CD8-positive, alpha-beta memory T cell (primary cell): ENCODE results near the gene SGIP1. TPM values are rescaled to one million over a fixed set of nuclear protein-coding genes. Genes with fewer than 3 reads are reported as not detected.

Source experiments
- CTCF ChIA-PET: fragments of 350-600 bp; sonication (Branson Sonifier 250); formaldehyde crosslinking; loops from one replicate; lab custom pipeline; 2021; ENCODE audit warnings: antibody characterized with exemption; lab: Charles Lee
- POLR2A ChIA-PET: fragments of 350-600 bp; sonication (Branson Sonifier 250); formaldehyde crosslinking; loops from one replicate; lab custom pipeline; 2021; ENCODE audit warnings: antibody characterized with exemption; lab: Charles Lee
- DNase-seq, 5 donors: peaks; one replicate each; pipeline versions ENCODE4 v3.0.0 to v3.0.0-alpha.2; 2020 to 2022; ENCODE audit warnings: mixed read lengths in 1 of 5
- H3K27ac ChIP-seq: one replicate; pipeline ENCODE4 v1.7.0; 2013; ENCODE audit warnings: low read depth, mild to moderate bottlenecking, low read length, moderate library complexity
- H3K27me3 ChIP-seq: 2 replicates; pipeline ENCODE4 v1.7.0; 2013; ENCODE audit warnings: low read length, mild to moderate bottlenecking; ENCODE audit not compliant: insufficient read depth, poor library complexity, severe bottlenecking
- H3K36me3 ChIP-seq: 2 replicates; pipeline ENCODE4 v1.7.0; 2013; ENCODE audit warnings: mild to moderate bottlenecking, low read length, moderate library complexity; ENCODE audit not compliant: insufficient read depth
- H3K4me1 ChIP-seq: 2 replicates; pipeline ENCODE4 v1.7.0; 2013; ENCODE audit warnings: mild to moderate bottlenecking, low read length, moderate library complexity; ENCODE audit not compliant: insufficient read depth
- H3K4me3 ChIP-seq: 2 replicates; pipeline ENCODE4 v1.7.0; 2013; ENCODE audit warnings: mild to moderate bottlenecking, low read length
- H3K9me3 ChIP-seq: 2 replicates; pipeline ENCODE4 v1.7.0; 2013; ENCODE audit warnings: mild to moderate bottlenecking, low read length
- H3K27ac Mint-ChIP-seq, 8 donors: one replicate each; pipeline ENCODE4 v1.8.0; 2020 to 2021; ENCODE audit warnings: mixed read lengths in 8 of 8, mild to moderate bottlenecking in 6 of 8, inconsistent platforms in 3 of 8, moderate library complexity in 3 of 8
- H3K27me3 Mint-ChIP-seq, 2 donors: one replicate each; pipeline ENCODE4 v1.8.0; 2020 to 2021; ENCODE audit warnings: mixed read lengths in 2 of 2, mild to moderate bottlenecking in 1 of 2, moderate library complexity in 1 of 2
- H3K36me3 Mint-ChIP-seq, 3 donors: one replicate each; pipeline ENCODE4 v1.8.0; 2020 to 2021; ENCODE audit warnings: mixed read lengths in 3 of 3, inconsistent platforms in 1 of 3, mild to moderate bottlenecking in 1 of 3
- H3K4me1 Mint-ChIP-seq, 3 donors: one replicate each; pipeline ENCODE4 v1.8.0; 2020 to 2021; ENCODE audit warnings: mixed read lengths in 3 of 3, inconsistent platforms in 1 of 3, mild to moderate bottlenecking in 1 of 3
- H3K4me3 Mint-ChIP-seq, 7 donors: one replicate each; pipeline ENCODE4 v1.8.0; 2020 to 2021; ENCODE audit warnings: mixed read lengths in 7 of 7, mild to moderate bottlenecking in 6 of 7, moderate library complexity in 4 of 7, inconsistent platforms in 2 of 7
- H3K9me3 Mint-ChIP-seq, 5 donors: one replicate each; pipeline ENCODE4 v1.8.0; 2020 to 2022; ENCODE audit warnings: mixed read lengths in 5 of 5, mild to moderate bottlenecking in 3 of 5, moderate library complexity in 2 of 5, inconsistent platforms in 1 of 5
- polyA plus RNA-seq: library from polyadenylated mRNA; unstranded; fragments of 300-500 nt; fragmentation: Illumina TruSeq; gene quantifications from one replicate; pipeline ENCODE4 v1.2.3, GENCODE V29; 2021
- total RNA-seq, 2 experiments: library from RNA; stranded (reverse); gene quantifications; one replicate each; pipeline ENCODE4 v1.2.3, GENCODE V29; 2021

Gene SGIP1
- total and polyA plus RNA-seq, 3 experiments from 2014 or later: not detected

DNA sequence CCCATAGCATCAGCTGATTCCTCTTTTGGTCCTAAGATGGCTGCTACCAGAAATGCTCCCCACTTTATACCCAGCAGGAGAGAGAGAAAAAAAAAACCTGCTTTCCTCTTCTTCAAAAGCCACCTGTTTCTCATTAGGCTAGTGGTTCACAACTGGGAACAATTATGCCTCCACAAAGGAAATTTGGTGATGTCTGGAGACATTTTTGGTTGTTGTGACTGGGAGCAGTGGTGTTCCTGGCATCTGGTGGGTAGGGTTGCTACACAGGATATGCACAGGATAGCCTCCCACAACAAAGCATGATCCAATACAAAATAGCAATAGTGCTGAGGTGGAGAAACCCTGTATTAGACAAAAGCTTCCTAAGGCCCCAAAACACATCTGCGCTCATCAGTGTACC, 38.5 kb upstream of the SGIP1 start:
- no peaks in the 10 kb centered on the region for H3K9me3 ChIP-seq
- no peaks in the 10 kb centered on the region for H3K27me3 ChIP-seq
- ChIA-PET CTCF (no interaction called here), POLR2A (no interaction called here)
- Mint-ChIP-seq H3K9me3 (no peaks in the 10 kb centered on the region), H3K4me3 (no peak overlapping the region), H3K4me1 (no peaks in the 10 kb centered on the region), H3K27me3 (peaks cover 12 to 22% of the 10 kb centered on the region in 2 donors), H3K27ac (no peak overlapping the region), H3K36me3 (no peaks in the 10 kb centered on the region)
- H3K4me3 ChIP-seq: no peak overlapping the region
- H3K36me3 ChIP-seq: no peaks in the 10 kb centered on the region
- no peak for DNase-seq
- H3K4me1 ChIP-seq: no peaks in the 10 kb centered on the region
- no peak overlapping the region for H3K27ac ChIP-seq

DNA sequence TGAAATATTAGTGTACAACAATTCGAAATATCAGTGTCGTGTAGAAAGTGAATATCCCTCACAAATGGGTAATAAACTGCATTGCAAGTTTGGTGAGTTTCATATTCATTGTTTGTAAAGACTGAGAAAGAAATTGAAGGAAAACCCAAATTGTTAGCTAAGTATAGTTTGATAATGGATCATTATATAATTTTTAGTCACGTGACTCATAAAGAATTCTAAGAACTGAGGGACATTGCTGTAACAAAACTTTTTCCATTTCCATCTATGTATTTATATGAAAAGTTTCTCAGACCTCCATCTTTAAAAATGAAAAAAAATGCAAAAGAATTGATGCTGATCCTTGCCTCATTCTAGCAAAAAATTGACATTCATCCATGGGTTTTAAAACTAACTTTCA, 36.0 kb upstream of the SGIP1 start:
- no peak overlapping the region for H3K4me3 ChIP-seq
- H3K36me3 Mint-ChIP-seq: no peaks in the 10 kb centered on the region
- ChIA-PET CTCF (no interaction called here), POLR2A (no interaction called here)
- H3K4me1 ChIP-seq: no peaks in the 10 kb centered on the region
- H3K27ac Mint-ChIP-seq: no peak overlapping the region
- no peaks in the 10 kb centered on the region for H3K36me3 ChIP-seq
- no peak overlapping the region for H3K27ac ChIP-seq
- H3K4me3 Mint-ChIP-seq: no peak overlapping the region
- no peaks in the 10 kb centered on the region for H3K4me1 Mint-ChIP-seq
- H3K27me3 Mint-ChIP-seq: peaks cover 12 to 37% of the 10 kb centered on the region in 2 donors
- no peak for DNase-seq
- H3K9me3 ChIP-seq: no peaks in the 10 kb centered on the region
- H3K9me3 Mint-ChIP-seq: no peaks in the 10 kb centered on the region
- no peaks in the 10 kb centered on the region for H3K27me3 ChIP-seq

DNA sequence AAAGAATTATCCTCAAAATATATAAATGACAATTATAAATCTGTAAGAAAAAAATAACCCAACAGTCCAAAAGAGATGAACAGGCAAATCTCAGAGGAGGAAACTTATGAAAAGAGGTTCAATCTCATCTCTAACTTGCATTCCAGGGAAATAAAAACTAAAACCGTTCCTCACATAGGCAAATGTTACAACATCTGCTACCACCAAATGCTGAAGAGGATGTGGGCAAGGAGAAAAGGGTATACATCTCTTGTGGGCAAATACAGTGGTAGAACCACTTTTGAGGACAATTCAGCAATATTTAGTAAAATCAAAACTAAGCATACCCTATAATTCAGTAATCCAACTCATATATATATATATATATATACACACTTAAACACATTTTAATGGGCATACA, 33.7 kb upstream of the SGIP1 start:
- ChIA-PET POLR2A (no interaction called here), CTCF (no interaction called here)
- Mint-ChIP-seq H3K36me3 (no peaks in the 10 kb centered on the region), H3K27ac (no peak overlapping the region), H3K4me3 (no peak overlapping the region), H3K4me1 (no peaks in the 10 kb centered on the region), H3K9me3 (no peaks in the 10 kb centered on the region), H3K27me3 (peaks cover 12 to 46% of the 10 kb centered on the region in 2 donors)
- DNase-seq: no peak
- H3K27ac ChIP-seq: no peak overlapping the region
- H3K4me1 ChIP-seq: no peaks in the 10 kb centered on the region
- no peak overlapping the region for H3K4me3 ChIP-seq
- no peaks in the 10 kb centered on the region for H3K36me3 ChIP-seq
- no peaks in the 10 kb centered on the region for H3K9me3 ChIP-seq
- no peaks in the 10 kb centered on the region for H3K27me3 ChIP-seq

DNA sequence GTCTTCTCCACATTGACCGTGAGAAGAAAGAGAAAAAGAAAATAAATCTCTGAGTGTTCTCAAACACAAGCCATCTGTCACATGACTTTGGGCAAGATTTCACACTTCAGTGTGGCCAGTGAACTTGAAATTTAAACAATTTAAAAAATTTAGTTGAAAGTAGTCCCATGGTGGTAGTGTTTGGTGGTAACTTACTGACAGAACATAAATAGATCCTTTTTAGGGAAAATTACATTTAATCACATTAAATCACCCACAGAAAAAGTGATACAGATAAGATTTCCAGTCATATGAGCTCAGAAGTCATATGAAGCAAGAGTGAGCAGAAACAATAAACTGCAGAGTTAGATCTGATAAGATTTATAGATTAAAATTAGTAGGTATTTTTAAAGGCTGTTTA, 31.9 kb upstream of the SGIP1 start:
- ChIA-PET CTCF (no interaction called here), POLR2A (no interaction called here)
- Histone ChIP-seq H3K36me3 (no peaks in the 10 kb centered on the region), H3K4me1 (no peaks in the 10 kb centered on the region), H3K27me3 (no peaks in the 10 kb centered on the region), H3K9me3 (no peaks in the 10 kb centered on the region), H3K4me3 (no peak overlapping the region), H3K27ac (no peak overlapping the region)
- H3K27me3 Mint-ChIP-seq: peaks cover 20 to 47% of the 10 kb centered on the region in 2 donors
- H3K9me3 Mint-ChIP-seq: no peaks in the 10 kb centered on the region
- no peak for DNase-seq
- H3K4me1 Mint-ChIP-seq: no peaks in the 10 kb centered on the region
- no peaks in the 10 kb centered on the region for H3K36me3 Mint-ChIP-seq
- no peak overlapping the region for H3K27ac Mint-ChIP-seq
- no peak overlapping the region for H3K4me3 Mint-ChIP-seq

DNA sequence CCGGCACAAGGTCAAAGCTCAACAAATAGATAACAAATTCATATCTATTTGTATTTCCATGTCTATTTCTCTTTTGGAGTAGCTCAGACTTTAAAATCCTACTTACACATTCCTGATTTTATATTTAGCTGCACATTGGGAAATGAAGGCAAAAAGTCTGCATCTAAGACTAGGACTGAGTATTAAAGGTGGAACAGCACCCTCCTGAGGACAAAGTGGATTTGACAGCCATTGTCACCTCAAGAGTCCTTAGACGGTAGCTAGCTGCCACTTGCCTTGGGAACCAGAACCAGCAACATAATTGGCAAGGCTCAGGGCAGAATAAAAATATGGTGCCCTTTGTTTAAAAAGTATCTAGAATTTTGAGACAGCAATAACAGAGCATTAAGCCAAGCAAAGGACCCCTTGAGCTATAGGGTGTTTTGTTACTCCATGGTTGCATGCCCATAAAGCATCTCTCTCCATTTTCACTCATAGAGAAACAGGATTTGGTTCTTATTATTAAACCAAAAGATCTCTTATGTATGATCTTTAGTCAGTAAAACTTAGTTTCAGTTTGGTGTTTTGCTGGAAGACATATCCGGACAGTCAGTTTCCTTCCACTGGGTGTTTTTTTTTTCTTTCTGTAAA, 30.0 kb upstream of the SGIP1 start:
- no peaks in the 10 kb centered on the region for H3K27me3 ChIP-seq
- POLR2A ChIA-PET: no interaction called here

DNA sequence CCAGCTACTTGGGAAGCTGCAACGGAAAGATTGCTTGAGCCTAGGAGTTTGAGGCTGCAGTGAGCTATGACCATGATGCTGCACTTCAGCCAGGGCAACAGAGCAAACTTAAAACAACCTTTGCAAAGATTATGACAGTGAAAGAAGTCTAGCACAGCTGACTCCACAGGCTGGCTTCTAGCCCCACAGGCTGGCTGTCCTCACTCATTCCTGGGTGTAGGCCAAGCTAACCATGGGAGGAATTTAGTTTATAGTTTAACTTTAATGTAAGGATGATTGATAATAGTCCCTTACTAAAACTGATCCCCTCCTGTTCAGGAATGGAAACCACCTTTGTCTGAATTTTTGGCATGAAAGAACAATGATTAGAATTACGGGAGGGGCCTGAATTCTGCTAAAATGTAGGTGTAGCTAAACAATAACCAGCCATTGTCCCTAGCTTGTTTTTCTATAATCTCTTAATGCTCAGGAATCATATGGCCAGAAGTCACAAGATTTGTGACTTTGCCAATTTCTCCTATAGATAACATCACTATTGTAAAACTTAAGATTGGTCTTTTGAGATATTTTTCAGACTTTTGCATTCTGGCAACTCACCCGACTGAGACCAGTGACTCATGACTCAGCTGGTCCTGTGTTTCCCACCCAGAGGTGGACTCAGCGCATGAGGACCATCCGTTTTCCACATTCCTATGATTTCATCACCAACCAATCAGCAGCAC, 28.1 kb upstream of the SGIP1 start:
- POLR2A ChIA-PET: no interaction called here
- Histone ChIP-seq H3K4me3 (no peak overlapping the region), H3K4me1 (no peaks in the 10 kb centered on the region), H3K27me3 (no peaks in the 10 kb centered on the region), H3K9me3 (no peaks in the 10 kb centered on the region), H3K27ac (no peak overlapping the region), H3K36me3 (no peaks in the 10 kb centered on the region)
- Mint-ChIP-seq H3K36me3 (no peaks in the 10 kb centered on the region), H3K9me3 (no peaks in the 10 kb centered on the region), H3K27me3 (peaks cover 24 to 54% of the 10 kb centered on the region in 2 donors), H3K4me3 (no peak overlapping the region), H3K27ac (no peak overlapping the region), H3K4me1 (no peaks in the 10 kb centered on the region)
- CTCF ChIA-PET: interaction anchor here (0.6 kb wide), 1 partner anchor 1404 kb away, joined by 3 read pairs; no protein-coding TSS in a partner anchor
- no peak for DNase-seq

More for the DNA sequence above, 30.0 kb upstream of the SGIP1 start:
- H3K4me1 Mint-ChIP-seq: no peaks in the 10 kb centered on the region
- peaks cover 18 to 49% of the 10 kb centered on the region in 2 donors for H3K27me3 Mint-ChIP-seq
- no peaks in the 10 kb centered on the region for H3K9me3 Mint-ChIP-seq
- H3K4me3 ChIP-seq: no peak overlapping the region
- H3K4me1 ChIP-seq: no peaks in the 10 kb centered on the region
- no peak overlapping the region for H3K27ac Mint-ChIP-seq
- H3K27ac ChIP-seq: no peak overlapping the region
- H3K4me3 Mint-ChIP-seq: no peak overlapping the region
- no peaks in the 10 kb centered on the region for H3K9me3 ChIP-seq
- H3K36me3 ChIP-seq: no peaks in the 10 kb centered on the region
- no peaks in the 10 kb centered on the region for H3K36me3 Mint-ChIP-seq
- peak in 1 of 5 donors; percentile 5 for DNase-seq
- CTCF ChIA-PET: interaction anchor here (1.2 to 1.4 kb wide), 2 partner anchors 58 to 255 kb away, joined by 3 to 4 read pairs; no protein-coding TSS in a partner anchor

DNA sequence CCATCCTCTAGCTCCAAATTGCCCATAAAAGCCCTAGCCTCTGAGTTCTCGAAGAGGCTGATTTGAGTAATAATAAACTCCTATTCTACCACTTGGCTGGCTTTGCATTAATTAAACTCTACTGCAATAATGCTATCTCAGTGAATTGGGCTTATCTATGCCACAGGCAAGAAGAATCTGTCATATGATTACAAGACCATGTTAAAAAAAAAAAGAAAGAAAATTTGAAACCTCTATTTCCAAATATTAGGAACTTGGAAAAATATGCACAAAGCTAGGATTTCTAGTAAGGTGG, 27.6 kb upstream of the SGIP1 start:
- H3K9me3 ChIP-seq: no peaks in the 10 kb centered on the region
- Mint-ChIP-seq H3K27ac (no peak overlapping the region), H3K9me3 (no peaks in the 10 kb centered on the region), H3K4me1 (no peaks in the 10 kb centered on the region), H3K36me3 (no peaks in the 10 kb centered on the region), H3K27me3 (peaks cover 27 to 55% of the 10 kb centered on the region in 2 donors), H3K4me3 (no peak overlapping the region)
- H3K4me3 ChIP-seq: no peak overlapping the region
- no peaks in the 10 kb centered on the region for H3K4me1 ChIP-seq
- H3K27me3 ChIP-seq: no peaks in the 10 kb centered on the region
- CTCF ChIA-PET: interaction anchor here (0.6 kb wide), 1 partner anchor 1405 kb away, joined by 3 read pairs; no protein-coding TSS in a partner anchor
- H3K27ac ChIP-seq: no peak overlapping the region
- no peak for DNase-seq
- no peaks in the 10 kb centered on the region for H3K36me3 ChIP-seq
- POLR2A ChIA-PET: no interaction called here

DNA sequence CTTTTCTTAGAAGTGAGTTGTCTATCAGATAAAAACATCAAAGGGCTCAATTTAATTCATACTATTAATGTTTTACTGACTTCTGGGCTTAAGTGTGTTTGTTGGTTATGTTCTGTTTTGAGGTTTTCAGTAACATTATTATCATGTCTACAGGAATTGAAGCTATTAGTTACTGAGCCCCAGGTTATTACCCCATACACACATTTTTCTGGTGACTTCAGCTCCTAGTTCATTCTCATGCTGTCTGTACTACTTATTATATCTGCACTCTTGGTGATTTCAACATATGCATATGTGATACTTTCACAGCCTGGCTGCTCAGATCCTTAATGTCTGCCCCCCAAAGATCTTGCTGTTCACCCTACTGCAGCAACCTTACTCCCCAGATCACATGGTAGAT, 27.0 kb upstream of the SGIP1 start:
- Mint-ChIP-seq H3K27ac (no peak overlapping the region), H3K4me1 (no peaks in the 10 kb centered on the region), H3K4me3 (no peak overlapping the region), H3K36me3 (no peaks in the 10 kb centered on the region), H3K27me3 (peaks cover 32 to 54% of the 10 kb centered on the region in 2 donors), H3K9me3 (no peaks in the 10 kb centered on the region)
- ChIA-PET POLR2A (no interaction called here), CTCF (no interaction called here)
- H3K27me3 ChIP-seq: no peaks in the 10 kb centered on the region
- H3K4me3 ChIP-seq: no peak overlapping the region
- H3K4me1 ChIP-seq: no peaks in the 10 kb centered on the region
- H3K27ac ChIP-seq: no peak overlapping the region
- no peaks in the 10 kb centered on the region for H3K9me3 ChIP-seq
- H3K36me3 ChIP-seq: no peaks in the 10 kb centered on the region
- no peak for DNase-seq
